Nephron (organoid): ENCODE data around the gene PSMA7.

Experiments used
- H3K27ac Mint-ChIP-seq, 3 experiments: 2 replicates each; pipeline ENCODE4 v1.8.0; 2020; ENCODE audit warnings: mixed read lengths in 3 of 3, mild to moderate bottlenecking in 2 of 3, moderate library complexity in 1 of 3
- H3K27me3 Mint-ChIP-seq: 2 replicates; pipeline ENCODE4 v1.8.0; 2021; ENCODE audit warnings: low read depth, mild to moderate bottlenecking, moderate library complexity, mixed read lengths
- H3K36me3 Mint-ChIP-seq: 2 replicates; pipeline ENCODE4 v1.8.0; 2020; ENCODE audit warnings: low read depth, mixed read lengths
- H3K4me1 Mint-ChIP-seq: 2 replicates; pipeline ENCODE4 v1.8.0; 2020; ENCODE audit warnings: mixed read lengths
- H3K4me3 Mint-ChIP-seq, 3 experiments: 2 replicates each; pipeline ENCODE4 v1.8.0; 2020; ENCODE audit warnings: mild to moderate bottlenecking in 3 of 3, mixed read lengths in 3 of 3, moderate library complexity in 2 of 3
- H3K9me3 Mint-ChIP-seq: 2 replicates; pipeline ENCODE4 v1.8.0; 2020; ENCODE audit warnings: mixed read lengths
- TF ChIP-seq, protein P1 (sequence below), 3 experiments: fragments of 200-600 bp; sonication (generic); IDR thresholded peaks; one replicate each; pipeline ENCODE4 v1.5.0; 2021; ENCODE audit warnings: antibody characterized with exemption in 3 of 3; ENCODE audit not compliant: unreplicated experiment in 3 of 3

PSMA7 gene

DNA sequence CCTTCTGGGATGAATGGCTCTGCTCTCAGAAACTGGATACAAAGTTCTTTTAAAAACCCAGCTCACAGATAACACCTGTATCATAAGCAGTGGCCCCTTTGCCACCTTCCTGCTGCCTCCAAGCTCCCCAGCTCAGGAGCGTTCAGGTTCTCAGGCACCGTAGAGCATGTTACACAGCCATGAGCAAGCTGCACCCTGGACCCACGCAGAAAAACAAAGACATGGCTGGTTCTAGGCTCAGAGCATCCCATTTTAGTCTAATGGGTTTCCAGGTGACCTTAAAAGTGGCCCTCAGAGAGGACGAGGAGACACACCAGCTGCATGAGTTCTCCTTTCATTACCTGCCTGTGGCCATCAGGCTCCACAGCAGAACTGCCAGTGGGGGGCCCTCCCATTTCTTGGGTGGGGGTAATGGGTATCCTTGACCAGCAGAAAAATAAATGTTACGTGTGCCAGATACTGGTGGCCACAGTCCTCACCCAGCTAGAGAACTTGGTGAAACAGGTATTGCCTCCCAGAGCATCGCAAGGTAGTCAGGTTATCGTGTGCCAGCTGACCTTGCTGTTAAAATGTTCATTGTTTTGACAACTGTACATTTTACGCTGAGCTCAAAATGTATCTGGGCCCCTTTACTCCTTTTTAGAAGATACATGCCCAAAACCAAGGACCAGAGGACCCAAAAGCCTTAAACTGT, 7.5 kb downstream of the PSMA7 start:
- no peak overlapping the region for H3K4me3 Mint-ChIP-seq
- peaks cover 75% of the 10 kb centered on the region for H3K36me3 Mint-ChIP-seq
- H3K27ac Mint-ChIP-seq = no peak overlapping the region

DNA sequence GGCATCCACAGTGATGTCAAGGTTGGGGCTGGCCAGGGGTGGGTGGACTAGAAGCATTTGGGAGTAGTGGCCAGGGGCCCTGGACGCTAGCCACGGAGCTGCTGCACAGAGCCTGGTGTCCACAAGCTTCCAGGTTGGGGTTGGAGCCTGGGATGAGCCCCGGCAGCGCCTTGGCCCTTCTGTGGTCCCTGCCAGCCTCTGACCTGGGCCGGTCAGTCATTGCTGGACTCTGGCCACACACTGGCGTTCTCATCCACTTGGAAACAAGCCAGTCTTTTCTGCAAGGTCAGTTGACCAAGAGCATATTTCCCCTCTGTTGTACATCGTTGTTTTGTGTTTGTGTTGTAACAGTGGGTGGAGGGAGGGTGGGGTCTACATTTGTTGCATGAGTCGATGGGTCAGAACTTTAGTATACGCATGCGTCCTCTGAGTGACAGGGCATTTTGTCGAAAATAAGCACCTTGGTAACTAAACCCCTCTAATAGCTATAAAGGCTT, 8.4 kb downstream of the PSMA7 start:
- Mint-ChIP-seq H3K4me3 (no peak overlapping the region), H3K27ac (no peak overlapping the region), H3K27me3 (peaks cover 3% of the 10 kb centered on the region), H3K4me1 (no peaks in the 10 kb centered on the region), H3K9me3 (no peaks in the 10 kb centered on the region), H3K36me3 (peaks cover 74% of the 10 kb centered on the region)
- TF ChIP-seq, protein P1, sequence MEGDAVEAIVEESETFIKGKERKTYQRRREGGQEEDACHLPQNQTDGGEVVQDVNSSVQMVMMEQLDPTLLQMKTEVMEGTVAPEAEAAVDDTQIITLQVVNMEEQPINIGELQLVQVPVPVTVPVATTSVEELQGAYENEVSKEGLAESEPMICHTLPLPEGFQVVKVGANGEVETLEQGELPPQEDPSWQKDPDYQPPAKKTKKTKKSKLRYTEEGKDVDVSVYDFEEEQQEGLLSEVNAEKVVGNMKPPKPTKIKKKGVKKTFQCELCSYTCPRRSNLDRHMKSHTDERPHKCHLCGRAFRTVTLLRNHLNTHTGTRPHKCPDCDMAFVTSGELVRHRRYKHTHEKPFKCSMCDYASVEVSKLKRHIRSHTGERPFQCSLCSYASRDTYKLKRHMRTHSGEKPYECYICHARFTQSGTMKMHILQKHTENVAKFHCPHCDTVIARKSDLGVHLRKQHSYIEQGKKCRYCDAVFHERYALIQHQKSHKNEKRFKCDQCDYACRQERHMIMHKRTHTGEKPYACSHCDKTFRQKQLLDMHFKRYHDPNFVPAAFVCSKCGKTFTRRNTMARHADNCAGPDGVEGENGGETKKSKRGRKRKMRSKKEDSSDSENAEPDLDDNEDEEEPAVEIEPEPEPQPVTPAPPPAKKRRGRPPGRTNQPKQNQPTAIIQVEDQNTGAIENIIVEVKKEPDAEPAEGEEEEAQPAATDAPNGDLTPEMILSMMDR (IDR thresholded peaks at IDR 0.05; ENCODE audit: unreplicated experiment in 3 of 3) = no peak

More for the DNA sequence above, 7.5 kb downstream of the PSMA7 start:
- Mint-ChIP-seq H3K27me3 (peaks cover 3% of the 10 kb centered on the region), H3K9me3 (no peaks in the 10 kb centered on the region), H3K4me1 (peaks cover 7% of the 10 kb centered on the region)
- TF ChIP-seq, protein P1 (IDR thresholded peaks at IDR 0.05; ENCODE audit: unreplicated experiment in 3 of 3) = no peak

DNA sequence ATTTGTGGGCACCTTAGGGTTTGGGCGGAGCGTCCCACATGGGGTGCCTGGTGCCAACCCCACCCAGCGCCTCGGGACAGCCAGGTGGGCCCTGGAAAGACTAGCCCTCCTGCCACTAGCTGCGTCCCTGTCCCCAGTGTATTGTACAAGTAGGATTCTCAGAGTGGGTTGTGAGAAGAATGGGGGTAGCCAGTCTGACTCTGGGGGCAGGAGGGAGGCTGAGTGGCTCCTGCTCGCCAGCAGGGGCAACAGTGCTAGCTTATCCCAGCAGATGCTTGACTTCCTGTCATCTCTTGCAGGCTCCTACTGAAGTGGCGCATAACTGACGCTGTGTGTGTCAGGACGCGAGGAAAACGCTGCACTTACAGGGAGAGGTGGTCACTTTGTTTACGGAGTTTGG, 9.3 kb downstream of the PSMA7 start:
- H3K36me3 Mint-ChIP-seq = peaks cover 71% of the 10 kb centered on the region
- TF ChIP-seq, protein P1 (IDR thresholded peaks at IDR 0.05; ENCODE audit: unreplicated experiment in 3 of 3) = peak in 1 of 3 experiments; percentile 21
- no peak overlapping the region for H3K4me3 Mint-ChIP-seq
- H3K9me3 Mint-ChIP-seq = no peaks in the 10 kb centered on the region
- peaks cover under 1% of the 10 kb centered on the region for H3K4me1 Mint-ChIP-seq
- H3K27ac Mint-ChIP-seq = peak overlapping the region in 2 of 3 experiments; percentile 25 to 41
- H3K27me3 Mint-ChIP-seq = peaks cover 2% of the 10 kb centered on the region

DNA sequence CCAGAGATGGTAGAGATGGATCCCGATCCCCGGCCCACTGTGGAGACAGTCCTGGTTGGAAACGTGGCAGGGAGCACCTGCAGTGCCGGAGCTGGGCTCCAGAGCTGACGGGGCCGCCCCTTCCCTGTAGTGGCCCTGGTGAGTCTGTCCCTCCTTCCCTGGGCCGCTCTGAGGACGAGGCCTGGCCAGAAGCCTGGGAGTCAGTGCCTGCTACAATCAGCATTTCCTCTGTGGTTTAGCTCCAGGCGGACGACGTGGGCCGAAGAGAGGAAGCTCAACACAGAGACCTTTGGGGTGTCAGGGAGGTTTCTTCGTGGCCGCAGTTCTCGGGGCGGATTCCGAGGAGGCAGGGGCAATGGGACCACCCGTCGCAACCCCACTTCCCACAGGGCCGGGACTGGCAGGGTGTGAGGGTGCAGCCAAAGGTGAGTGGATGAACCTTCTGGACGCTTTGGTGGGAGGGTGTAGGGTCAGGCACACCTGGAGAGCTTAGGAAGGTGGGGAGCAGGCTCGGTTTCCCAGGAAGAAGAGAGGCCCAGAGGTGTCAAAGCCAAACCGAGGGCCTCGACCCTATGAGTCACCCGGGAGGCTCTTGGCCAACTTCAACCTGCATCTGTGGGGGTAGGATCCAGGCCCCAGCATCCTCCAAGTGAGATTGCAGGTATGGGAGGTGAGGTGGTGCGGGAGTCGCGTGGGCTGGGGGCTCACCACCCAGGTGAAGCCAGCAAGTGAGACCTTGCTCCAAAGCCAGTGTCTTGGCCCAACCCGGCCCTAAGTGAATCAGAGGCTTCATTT, 9.9 kb downstream of the PSMA7 start:
- TF ChIP-seq, protein P1 (IDR thresholded peaks at IDR 0.05; ENCODE audit: unreplicated experiment in 3 of 3) = no peak

DNA sequence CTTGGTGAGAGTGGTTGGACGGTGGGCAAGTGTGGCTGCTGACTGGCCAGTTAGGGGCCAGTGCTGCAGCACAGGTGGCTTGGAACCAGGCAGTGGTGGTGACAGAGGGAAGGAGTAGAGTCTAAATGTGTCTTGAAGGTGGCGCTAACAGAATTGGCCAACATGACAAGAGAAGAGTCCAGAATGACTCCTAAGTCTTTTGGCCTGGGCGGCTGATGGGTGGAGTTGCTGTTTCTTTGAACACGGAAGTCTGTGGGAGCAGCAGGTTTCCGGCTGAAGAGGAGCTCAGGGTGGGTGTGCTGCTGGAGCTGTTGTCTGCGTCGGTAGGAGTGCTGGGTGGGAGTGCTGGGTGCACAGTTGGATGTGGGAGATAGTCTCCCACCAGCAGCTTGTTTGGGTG, 10.8 kb downstream of the PSMA7 start:
- peaks cover 72% of the 10 kb centered on the region for H3K36me3 Mint-ChIP-seq
- H3K9me3 Mint-ChIP-seq = no peaks in the 10 kb centered on the region
- no peak overlapping the region for H3K4me3 Mint-ChIP-seq
- no peak overlapping the region for H3K27ac Mint-ChIP-seq
- H3K4me1 Mint-ChIP-seq = peaks cover 14% of the 10 kb centered on the region
- no peaks in the 10 kb centered on the region for H3K27me3 Mint-ChIP-seq
- TF ChIP-seq, protein P1 (IDR thresholded peaks at IDR 0.05; ENCODE audit: unreplicated experiment in 3 of 3) = no peak

More for the DNA sequence above, 9.9 kb downstream of the PSMA7 start:
- peaks cover 7% of the 10 kb centered on the region for H3K4me1 Mint-ChIP-seq
- H3K4me3 Mint-ChIP-seq = no peak overlapping the region
- no peaks in the 10 kb centered on the region for H3K9me3 Mint-ChIP-seq
- peaks cover 72% of the 10 kb centered on the region for H3K36me3 Mint-ChIP-seq
- no peaks in the 10 kb centered on the region for H3K27me3 Mint-ChIP-seq
- no peak overlapping the region for H3K27ac Mint-ChIP-seq
